Mesothelial cell of epicardium (in vitro differentiated cells): ENCODE measurements around the gene CPD. TPM values are rescaled to one million over a fixed set of nuclear protein-coding genes. Genes with fewer than 3 reads are reported as not detected.

Experiments
- DNase-seq, 2 experiments: peaks; one replicate each; pipeline ENCODE4 v3.0.0; 2021; ENCODE audit warnings: low spot score in 2 of 2; ENCODE audit not compliant: unreplicated experiment in 2 of 2
- H3K27ac Mint-ChIP-seq: 2 replicates; pipeline ENCODE4 v1.8.0; 2021; ENCODE audit warnings: mixed read lengths
- H3K27me3 Mint-ChIP-seq: 2 replicates; pipeline ENCODE4 v1.8.0; 2021; ENCODE audit warnings: low read depth, mixed read lengths
- H3K36me3 Mint-ChIP-seq: 2 replicates; pipeline ENCODE4 v1.8.0; 2021; ENCODE audit warnings: mixed read lengths
- H3K4me1 Mint-ChIP-seq: 2 replicates; pipeline ENCODE4 v1.8.0; 2021; ENCODE audit warnings: mixed read lengths
- H3K4me3 Mint-ChIP-seq: 2 replicates; pipeline ENCODE4 v1.8.0; 2021; ENCODE audit warnings: mild to moderate bottlenecking, moderate library complexity, mixed read lengths
- H3K9me3 Mint-ChIP-seq: 2 replicates; pipeline ENCODE4 v1.8.0; 2021; ENCODE audit warnings: mixed read lengths
- total RNA-seq: library from RNA; stranded (reverse); gene quantifications from 3 replicates; pipeline ENCODE4 v1.2.1, GENCODE V29; 2021
- TF ChIP-seq, protein P1 (sequence below): fragments of 200-600 bp; sonication (generic); IDR thresholded peaks from one replicate; pipeline ENCODE4 v1.5.0; 2021; ENCODE audit warnings: antibody characterized with exemption; ENCODE audit not compliant: unreplicated experiment

CPD gene
- total RNA-seq, 1 donor from 2014 or later = 49.3 TPM

DNA sequence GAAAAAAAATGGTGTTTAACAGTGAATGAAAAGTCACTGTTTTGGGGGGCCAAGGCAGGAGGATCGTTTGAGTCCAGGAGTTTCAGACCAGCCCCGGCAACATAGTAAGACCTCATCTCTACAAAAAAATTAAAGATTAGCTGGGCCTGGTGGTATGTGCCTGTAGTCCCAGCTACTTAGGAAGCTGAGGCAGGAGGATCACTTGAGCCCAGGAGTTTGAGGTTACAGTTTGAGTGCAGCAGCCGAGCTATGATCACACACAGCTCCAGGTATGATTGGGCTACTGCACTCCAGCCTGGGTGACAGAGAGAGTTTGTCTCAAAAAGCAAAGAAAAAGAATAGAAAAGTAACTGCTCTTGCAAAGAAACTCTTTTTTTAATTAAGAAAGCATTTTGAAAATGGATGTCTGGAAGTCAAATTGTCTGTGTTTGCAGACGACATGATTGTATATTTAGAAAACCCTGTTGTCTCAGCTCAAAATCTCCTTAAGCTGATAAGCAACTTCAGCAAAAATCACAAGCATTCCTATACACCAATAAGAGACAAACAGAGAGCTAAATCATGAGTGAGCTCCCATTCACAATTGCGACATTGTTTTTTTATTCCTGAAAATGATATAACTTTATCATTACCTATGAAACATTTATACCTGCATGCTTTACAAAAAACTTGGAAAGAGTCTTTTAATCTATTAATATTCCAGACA is 20.5 kb upstream of the CPD start:
- H3K4me1 Mint-ChIP-seq = no peaks in the 10 kb centered on the region
- no peak for DNase-seq

DNA sequence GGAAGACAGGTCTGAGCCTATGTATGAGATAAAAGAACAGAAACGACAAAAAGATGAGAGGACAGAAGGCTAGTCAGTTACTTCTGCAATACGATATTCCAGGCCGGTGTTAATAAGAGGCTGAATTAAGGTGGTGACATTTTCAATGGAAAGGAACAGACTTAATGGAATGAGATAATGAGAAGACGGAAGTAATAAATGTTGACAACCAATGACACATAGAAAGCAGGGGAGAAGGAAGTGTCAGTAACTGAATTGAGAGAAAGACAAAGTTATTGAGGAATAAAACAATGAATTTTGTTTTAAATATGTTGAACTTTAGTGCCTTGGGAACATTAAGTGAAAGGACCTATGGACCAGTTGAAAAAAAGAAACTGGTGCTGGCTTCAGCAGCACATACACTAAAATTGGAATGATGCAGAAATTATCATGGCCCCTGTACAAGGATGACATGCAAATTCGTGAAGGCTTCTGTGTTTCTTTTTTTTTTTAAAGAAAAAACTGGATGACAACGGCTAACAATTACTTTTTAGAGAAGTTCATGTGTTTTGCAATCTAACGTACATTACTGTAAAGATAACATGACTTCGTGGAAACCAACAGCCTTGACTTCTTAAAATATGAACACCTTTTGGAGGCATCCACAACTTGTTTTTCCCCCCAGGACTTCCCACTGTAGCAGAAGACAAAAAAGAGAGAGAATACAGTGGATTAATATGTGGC is 18.5 kb upstream of the CPD start:
- Mint-ChIP-seq H3K4me1 (no peaks in the 10 kb centered on the region), H3K27ac (no peak overlapping the region), H3K27me3 (no peaks in the 10 kb centered on the region), H3K9me3 (peaks cover 11% of the 10 kb centered on the region), H3K36me3 (no peaks in the 10 kb centered on the region), H3K4me3 (no peak overlapping the region)
- DNase-seq = no peak
- TF ChIP-seq, protein P1, sequence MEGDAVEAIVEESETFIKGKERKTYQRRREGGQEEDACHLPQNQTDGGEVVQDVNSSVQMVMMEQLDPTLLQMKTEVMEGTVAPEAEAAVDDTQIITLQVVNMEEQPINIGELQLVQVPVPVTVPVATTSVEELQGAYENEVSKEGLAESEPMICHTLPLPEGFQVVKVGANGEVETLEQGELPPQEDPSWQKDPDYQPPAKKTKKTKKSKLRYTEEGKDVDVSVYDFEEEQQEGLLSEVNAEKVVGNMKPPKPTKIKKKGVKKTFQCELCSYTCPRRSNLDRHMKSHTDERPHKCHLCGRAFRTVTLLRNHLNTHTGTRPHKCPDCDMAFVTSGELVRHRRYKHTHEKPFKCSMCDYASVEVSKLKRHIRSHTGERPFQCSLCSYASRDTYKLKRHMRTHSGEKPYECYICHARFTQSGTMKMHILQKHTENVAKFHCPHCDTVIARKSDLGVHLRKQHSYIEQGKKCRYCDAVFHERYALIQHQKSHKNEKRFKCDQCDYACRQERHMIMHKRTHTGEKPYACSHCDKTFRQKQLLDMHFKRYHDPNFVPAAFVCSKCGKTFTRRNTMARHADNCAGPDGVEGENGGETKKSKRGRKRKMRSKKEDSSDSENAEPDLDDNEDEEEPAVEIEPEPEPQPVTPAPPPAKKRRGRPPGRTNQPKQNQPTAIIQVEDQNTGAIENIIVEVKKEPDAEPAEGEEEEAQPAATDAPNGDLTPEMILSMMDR = no peak

More for the DNA sequence above, 20.5 kb upstream of the CPD start:
- Mint-ChIP-seq H3K4me3 (no peak overlapping the region), H3K36me3 (no peaks in the 10 kb centered on the region), H3K27me3 (no peaks in the 10 kb centered on the region), H3K9me3 (peaks cover 11% of the 10 kb centered on the region), H3K27ac (no peak overlapping the region)
- TF ChIP-seq, protein P1 = no peak

DNA sequence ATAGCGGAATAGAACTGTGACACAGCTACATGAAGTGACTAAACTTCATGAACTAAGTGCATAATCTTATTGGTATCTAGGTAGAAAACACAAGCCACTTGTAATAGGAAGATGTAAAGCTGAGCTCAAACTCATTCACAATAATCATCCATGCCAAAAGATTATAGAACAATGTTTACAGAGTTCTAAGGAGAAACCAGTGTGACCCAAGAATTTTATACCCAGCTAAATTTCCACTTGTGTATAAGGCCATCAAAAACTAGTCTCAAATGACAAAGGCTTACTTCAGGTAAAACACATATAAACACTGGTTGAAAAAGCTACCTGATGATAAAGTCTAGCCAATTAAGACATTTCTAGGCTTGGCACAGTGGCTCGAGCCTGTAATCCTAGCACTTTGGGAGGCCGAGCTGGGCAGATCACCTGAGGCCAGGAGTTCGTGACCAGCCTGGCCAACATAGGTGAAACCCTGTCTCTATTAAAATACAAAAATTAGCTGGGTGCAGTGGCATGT is 16.9 kb upstream of the CPD start:
- H3K4me1 Mint-ChIP-seq = no peaks in the 10 kb centered on the region
- no peaks in the 10 kb centered on the region for H3K27me3 Mint-ChIP-seq

DNA sequence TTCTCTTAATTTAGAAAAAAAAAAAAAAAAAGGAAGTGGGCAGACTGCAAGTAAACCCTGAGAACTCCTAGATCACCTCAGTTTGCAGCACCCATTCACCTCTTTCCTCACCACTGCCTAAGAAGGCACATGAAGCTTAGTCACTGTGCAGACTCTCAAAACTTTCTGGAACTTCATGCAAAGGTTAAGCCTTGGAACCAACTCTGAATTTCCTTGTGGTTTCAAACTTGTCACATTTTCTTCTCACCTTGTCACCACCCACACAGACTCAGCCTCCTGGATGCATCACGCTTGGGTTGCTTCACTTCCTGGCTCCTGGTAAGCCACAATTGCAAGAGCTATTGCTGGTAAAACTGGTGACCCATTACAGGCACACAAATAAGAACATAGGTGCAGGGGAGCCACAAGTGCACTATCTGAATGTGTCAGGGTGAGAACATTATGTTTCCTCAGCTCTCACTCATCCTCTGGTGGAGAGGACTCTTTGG is 15.0 kb upstream of the CPD start:
- no peaks in the 10 kb centered on the region for H3K36me3 Mint-ChIP-seq
- H3K4me1 Mint-ChIP-seq = no peaks in the 10 kb centered on the region
- no peak for DNase-seq
- no peak overlapping the region for H3K27ac Mint-ChIP-seq
- peaks cover 11% of the 10 kb centered on the region for H3K9me3 Mint-ChIP-seq
- no peak overlapping the region for H3K4me3 Mint-ChIP-seq
- H3K27me3 Mint-ChIP-seq = no peaks in the 10 kb centered on the region
- TF ChIP-seq, protein P1 = no peak

More for the DNA sequence above, 16.9 kb upstream of the CPD start:
- peaks cover 11% of the 10 kb centered on the region for H3K9me3 Mint-ChIP-seq
- H3K27ac Mint-ChIP-seq = no peak overlapping the region
- no peak for DNase-seq
- no peak overlapping the region for H3K4me3 Mint-ChIP-seq
- TF ChIP-seq, protein P1 = no peak
- no peaks in the 10 kb centered on the region for H3K36me3 Mint-ChIP-seq

DNA sequence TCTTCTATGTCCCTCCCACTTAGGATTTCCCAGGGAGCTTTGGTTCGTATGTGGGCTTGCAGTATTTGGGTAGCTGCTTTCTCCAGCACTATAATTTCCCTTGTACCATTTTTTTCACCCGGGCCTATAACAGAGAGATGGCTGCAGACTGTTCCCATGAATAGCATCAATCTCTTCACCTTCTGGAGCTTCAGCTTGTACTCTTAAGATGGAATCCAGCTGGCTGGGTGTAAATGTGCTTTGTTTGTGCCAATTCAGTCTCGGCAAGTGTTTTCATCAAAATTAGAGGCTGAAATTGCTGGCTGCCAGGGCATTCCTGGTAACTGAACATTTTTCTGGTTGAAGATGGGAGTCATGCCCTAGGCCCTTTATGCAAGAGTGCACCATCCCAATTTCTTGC is 12.2 kb upstream of the CPD start:
- Mint-ChIP-seq H3K36me3 (no peaks in the 10 kb centered on the region), H3K27me3 (no peaks in the 10 kb centered on the region)

More for the DNA sequence above, 12.2 kb upstream of the CPD start:
- H3K27ac Mint-ChIP-seq = no peak overlapping the region
- DNase-seq = no peak
- no peak overlapping the region for H3K4me3 Mint-ChIP-seq
- H3K4me1 Mint-ChIP-seq = no peaks in the 10 kb centered on the region
- no peaks in the 10 kb centered on the region for H3K9me3 Mint-ChIP-seq
- TF ChIP-seq, protein P1 = no peak
